K562 (cell line): ENCODE results near the gene BCL2L12. TPM values are rescaled to one million over a fixed set of nuclear protein-coding genes. Genes with fewer than 3 reads are reported as not detected.
A peak's percentile ranks its signal among the peaks of the same experiment; 100 is the strongest.

Experiments used
- EP400 ChIP-seq: fragments of 450-650 bp; IDR thresholded peaks from 2 replicates; pipeline ENCODE4 v1.6.1; 2017; ENCODE audit warnings: antibody characterized with exemption, mild to moderate bottlenecking, moderate library complexity
- ID3 ChIP-seq, 2 experiments: fragments of 250-450 bp in 1 of 2; fragments of 450-650 bp in 1 of 2; sonication (Bioruptor Pico) in 1 of 2; IDR thresholded peaks; 2 replicates each; pipeline versions ENCODE4 v1.6.1 to v1.8.0; 2016 to 2021; ENCODE audit warnings: mild to moderate bottlenecking in 2 of 2, moderate library complexity in 2 of 2, missing compliant biosample characterization in 1 of 2, missing genetic modification characterization in 1 of 2
- KAT7 ChIP-seq: sonication (generic); formaldehyde crosslinking; IDR thresholded peaks from 2 replicates; pipeline ENCODE4 v1.8.0; 2022; ENCODE audit warnings: missing genetic modification reagents, mild to moderate bottlenecking, borderline replicate concordance
- MAX ChIP-seq: sonication (generic); formaldehyde crosslinking; IDR thresholded peaks from 2 replicates; pipeline ENCODE4 v1.9.0; 2022; ENCODE audit warnings: mild to moderate bottlenecking, missing genetic modification reagents
- NR2C1 ChIP-seq, 2 experiments: fragments of 450-650 bp; IDR thresholded peaks; 2 replicates each; pipeline ENCODE4 v1.6.1; 2017; ENCODE audit warnings: mild to moderate bottlenecking in 2 of 2, antibody characterized with exemption in 1 of 2, inconsistent platforms in 1 of 2, missing compliant biosample characterization in 1 of 2, missing genetic modification characterization in 1 of 2
- PCBP1 ChIP-seq: fragments of 200-400 bp; formaldehyde crosslinking; IDR thresholded peaks from 2 replicates; pipeline ENCODE4 v1.6.1; 2018; ENCODE audit warnings: mild to moderate bottlenecking, low read depth, low read length; ENCODE audit not compliant: poor library complexity, severe bottlenecking
- PKNOX1 ChIP-seq: fragments of 450-650 bp; IDR thresholded peaks from 2 replicates; pipeline ENCODE4 v1.6.1; 2016
- POLR2G ChIP-seq: fragments of 200-400 bp; formaldehyde crosslinking; IDR thresholded peaks from 2 replicates; pipeline ENCODE4 v1.6.1; 2017; ENCODE audit warnings: low read depth, mild to moderate bottlenecking, antibody characterized with exemption, low read length, moderate library complexity
- SRF ChIP-seq, 2 experiments: fragments of 250-450, 450-650 bp in 1 of 2; sonication (Bioruptor Pico) in 1 of 2; sonication (generic) in 1 of 2; formaldehyde crosslinking; IDR thresholded peaks; 2 replicates each; pipeline versions ENCODE4 v1.5.0 to v1.5.1; 2020 to 2022; ENCODE audit warnings: mild to moderate bottlenecking in 1 of 2, missing genetic modification reagents in 1 of 2
- VEZF1 ChIP-seq: fragments of 200-800 bp; sonication (Bioruptor generic); IDR thresholded peaks from 2 replicates; pipeline ENCODE4 v1.6.1; 2017; ENCODE audit warnings: missing genetic modification characterization, missing compliant biosample characterization
- ZBTB40 ChIP-seq, 2 experiments: fragments of 450-650 bp in 1 of 2; sonication (generic) in 1 of 2; formaldehyde crosslinking in 1 of 2; IDR thresholded peaks; 2 replicates each; pipeline versions ENCODE4 v1.7.1 to v1.9.0; 2016 to 2022; ENCODE audit warnings: inconsistent platforms in 1 of 2, mild to moderate bottlenecking in 1 of 2, missing genetic modification reagents in 1 of 2
- polyA plus RNA-seq, 8 experiments: library from polyadenylated mRNA; depleted of rRNA in 4 of 8; stranded (reverse) in 5 of 8; unstranded in 3 of 8; fragments of >200 nt; fragmentation: Nextera tagmentation in 2 of 8; fragmentation: Illumina TruSeq in 1 of 8; extraction: Ambion mirVana in 2 of 8; extraction: Trizol in 1 of 8; gene quantifications; 2 replicates each; pipeline versions ENCODE4 v1.2.1 to v1.2.3, GENCODE V29; 2011 to 2014; ENCODE audit warnings: inconsistent platforms in 1 of 8, missing spikeins in 1 of 8
- total RNA-seq, 7 experiments: library from RNA; depleted of rRNA in 6 of 7; stranded (reverse); fragments of >200 nt in 6 of 7; fragmentation: Illumina TruSeq in 2 of 7; extraction: Trizol in 2 of 7; gene quantifications; 2 replicates each; pipeline versions ENCODE4 v1.2.1 to v1.2.3, GENCODE V29; 2011 to 2021; ENCODE audit warnings: low replicate concordance in 1 of 7

The BCL2L12 gene
- total and polyA plus RNA-seq, 9 of the 15 experiments (the other 6 are each of a cell fraction or from before 2014, with no cell fraction given), result 7.4 to 263 (median 81.2) TPM

- peak; percentile 79 for TF ChIP-seq ZBTB40 (IDR thresholded peaks at IDR 0.05)
- TF ChIP-seq ZBTB40 (CRISPR knock-in tag; IDR thresholded peaks at IDR 0.05), result no peak
- peak; percentile 69 for TF ChIP-seq PKNOX1
- peak; percentile 74 for TF ChIP-seq EP400
- TF ChIP-seq POLR2G, result peak; percentile 89
- TF ChIP-seq NR2C1 (IDR thresholded peaks at IDR 0.05), result no peak
- peak; percentile 52 for TF ChIP-seq NR2C1 (tag; IDR thresholded peaks at IDR 0.05)
- TF ChIP-seq PCBP1, result no peak
- TF ChIP-seq SRF (CRISPR knock-in tag; IDR thresholded peaks at IDR 0.05), result peak in 1 of 2 experiments; percentile 90; a peak in 1 of 4 replicates
- TF ChIP-seq ID3 (CRISPR knock-in tag; IDR thresholded peaks at IDR 0.05), result no peak
- no peak for TF ChIP-seq ID3 (tag; IDR thresholded peaks at IDR 0.05)
- peak; percentile 83 for TF ChIP-seq VEZF1 (CRISPR knock-in tag)
- peak; percentile 67 for TF ChIP-seq MAX (CRISPR knock-in tag)
- TF ChIP-seq KAT7 (CRISPR knock-in tag), result peak; percentile 65; the same call in 1 of the 2 replicates
Measured at GRCh38 chr19:49640113-49640898, 25.4 kb upstream of the BCL2L12 start, which contains the start of gene RRAS (continued).
